HepG2 (cell line): ENCODE measurements around the gene KANK3. TPM values are rescaled to one million over a fixed set of nuclear protein-coding genes. Genes with fewer than 3 reads are reported as not detected.

Experiments
- ATF7 ChIP-seq, 2 experiments: fragments of 450-650 bp in 1 of 2; sonication (generic) in 1 of 2; formaldehyde crosslinking in 1 of 2; IDR thresholded peaks; 2 replicates each; pipeline versions ENCODE4 v1.4.0 to v1.6.1; 2016 to 2020; ENCODE audit warnings: antibody characterized with exemption in 1 of 2, mild to moderate bottlenecking in 1 of 2, missing genetic modification reagents in 1 of 2
- CREM ChIP-seq, 2 experiments: sonication (generic) in 1 of 2; formaldehyde crosslinking in 1 of 2; IDR thresholded peaks; 2 replicates each; pipeline versions ENCODE4 v1.4.0 to v1.6.1; 2016 to 2020; ENCODE audit warnings: antibody characterized with exemption in 1 of 2, mild to moderate bottlenecking in 1 of 2, missing genetic modification reagents in 1 of 2
- ERF ChIP-seq: IDR thresholded peaks from 2 replicates; pipeline ENCODE4 v1.6.1; 2018; ENCODE audit warnings: missing biosample characterization, missing genetic modification reagents
- FOXJ3 ChIP-seq: sonication (generic); formaldehyde crosslinking; IDR thresholded peaks from 2 replicates; pipeline ENCODE4 v1.4.0; 2020; ENCODE audit warnings: missing genetic modification reagents, mild to moderate bottlenecking, borderline replicate concordance
- HES4 ChIP-seq: sonication (generic); formaldehyde crosslinking; IDR thresholded peaks from 2 replicates; pipeline ENCODE4 v1.9.0; 2021; ENCODE audit warnings: mild to moderate bottlenecking, missing genetic modification reagents, borderline replicate concordance
- IRX3 ChIP-seq: sonication (generic); formaldehyde crosslinking; IDR thresholded peaks from 2 replicates; pipeline ENCODE4 v1.8.1; 2023; ENCODE audit warnings: mild to moderate bottlenecking, low read depth, missing genetic modification reagents, borderline replicate concordance
- LCORL ChIP-seq, 2 experiments: fragments of 450-650 bp in 1 of 2; sonication (generic) in 1 of 2; formaldehyde crosslinking in 1 of 2; IDR thresholded peaks; 2 replicates each; pipeline versions ENCODE4 v1.5.0 to v1.6.1; 2017 to 2020; ENCODE audit warnings: antibody characterized with exemption in 1 of 2, missing genetic modification reagents in 1 of 2
- MTA3 ChIP-seq: sonication (generic); formaldehyde crosslinking; IDR thresholded peaks from 2 replicates; pipeline ENCODE4 v1.4.0; 2020; ENCODE audit warnings: missing genetic modification reagents
- PAX8 ChIP-seq: sonication (generic); formaldehyde crosslinking; IDR thresholded peaks from 2 replicates; pipeline ENCODE4 v1.8.0; 2022; ENCODE audit warnings: mild to moderate bottlenecking, missing genetic modification reagents, borderline replicate concordance
- PLSCR1 ChIP-seq: sonication (generic); formaldehyde crosslinking; IDR thresholded peaks from 2 replicates; pipeline ENCODE4 v1.5.0; 2020; ENCODE audit warnings: missing genetic modification reagents, mild to moderate bottlenecking, borderline replicate concordance
- RFX1 ChIP-seq: fragments of 450-650 bp; IDR thresholded peaks from 2 replicates; pipeline ENCODE4 v1.6.1; 2017
- SIN3B ChIP-seq: fragments of 150-350 bp; IDR thresholded peaks from 2 replicates; pipeline ENCODE4 v1.6.1; 2014; ENCODE audit warnings: low read length
- TCF7L2 ChIP-seq: IDR thresholded peaks from 2 replicates; pipeline ENCODE4 v1.6.1; 2011; ENCODE audit warnings: mild to moderate bottlenecking, low read depth, low read length, moderate library complexity
- ZMAT3 ChIP-seq: sonication (generic); formaldehyde crosslinking; conservative IDR thresholded peaks from 2 replicates; pipeline ENCODE4 v1.7.0; 2021; ENCODE audit warnings: missing genetic modification reagents
- ZNF350 ChIP-seq: sonication (generic); formaldehyde crosslinking; IDR thresholded peaks from 2 replicates; pipeline ENCODE4 v1.4.0; 2020; ENCODE audit warnings: mild to moderate bottlenecking, low read depth, missing genetic modification reagents, borderline replicate concordance
- ZNF619 ChIP-seq: sonication (generic); formaldehyde crosslinking; IDR thresholded peaks from 2 replicates; pipeline ENCODE4 v1.4.0; 2020; ENCODE audit warnings: mild to moderate bottlenecking, missing genetic modification reagents
- ZNF703 ChIP-seq: sonication (generic); formaldehyde crosslinking; IDR thresholded peaks from 2 replicates; pipeline ENCODE4 v1.5.1; 2020; ENCODE audit warnings: missing genetic modification reagents, mild to moderate bottlenecking, moderate library complexity, borderline replicate concordance
- ZNF747 ChIP-seq: sonication (generic); formaldehyde crosslinking; IDR thresholded peaks from 2 replicates; pipeline ENCODE4 v1.8.1; 2023; ENCODE audit warnings: missing genetic modification reagents, mild to moderate bottlenecking, borderline replicate concordance
- ZNF878 ChIP-seq: sonication (generic); formaldehyde crosslinking; IDR thresholded peaks from 2 replicates; pipeline ENCODE4 v1.8.1; 2023; ENCODE audit warnings: mild to moderate bottlenecking, missing genetic modification reagents, moderate library complexity
- polyA plus RNA-seq, 8 experiments: library from polyadenylated mRNA; depleted of rRNA in 3 of 8; stranded (reverse) in 7 of 8; unstranded in 1 of 8; fragments of >200 nt; fragmentation: Illumina TruSeq in 4 of 8; extraction: Trizol in 4 of 8; gene quantifications; 2 replicates each; pipeline versions ENCODE4 v1.2.1 to v1.2.3, GENCODE V29; 2011 to 2016; ENCODE audit warnings: low read depth in 4 of 8, missing spikeins in 1 of 8, mixed read lengths in 1 of 8; ENCODE audit not compliant: insufficient read depth in 1 of 8
- total RNA-seq, 5 experiments: library from RNA; depleted of rRNA; stranded (reverse); fragments of >200 nt; fragmentation: Illumina TruSeq; extraction: Trizol; gene quantifications; 2 replicates each; pipeline ENCODE4 v1.2.3, GENCODE V29; 2016; ENCODE audit warnings: low read depth in 1 of 5
- TF ChIP-seq, protein P1 (sequence below): sonication (generic); formaldehyde crosslinking; IDR thresholded peaks from 2 replicates; pipeline ENCODE4 v1.4.0; 2020; ENCODE audit warnings: missing genetic modification reagents
- TF ChIP-seq, protein P2 (sequence below): sonication (generic); formaldehyde crosslinking; IDR thresholded peaks from 2 replicates; pipeline ENCODE4 v1.8.1; 2022; ENCODE audit warnings: low read depth, mild to moderate bottlenecking, missing genetic modification reagents

Gene KANK3
- total and polyA plus RNA-seq, 2 of the 13 experiments (the other 11 are each of a cell fraction or from before 2014, with no cell fraction given): 0.15 to 0.20 TPM

DNA sequence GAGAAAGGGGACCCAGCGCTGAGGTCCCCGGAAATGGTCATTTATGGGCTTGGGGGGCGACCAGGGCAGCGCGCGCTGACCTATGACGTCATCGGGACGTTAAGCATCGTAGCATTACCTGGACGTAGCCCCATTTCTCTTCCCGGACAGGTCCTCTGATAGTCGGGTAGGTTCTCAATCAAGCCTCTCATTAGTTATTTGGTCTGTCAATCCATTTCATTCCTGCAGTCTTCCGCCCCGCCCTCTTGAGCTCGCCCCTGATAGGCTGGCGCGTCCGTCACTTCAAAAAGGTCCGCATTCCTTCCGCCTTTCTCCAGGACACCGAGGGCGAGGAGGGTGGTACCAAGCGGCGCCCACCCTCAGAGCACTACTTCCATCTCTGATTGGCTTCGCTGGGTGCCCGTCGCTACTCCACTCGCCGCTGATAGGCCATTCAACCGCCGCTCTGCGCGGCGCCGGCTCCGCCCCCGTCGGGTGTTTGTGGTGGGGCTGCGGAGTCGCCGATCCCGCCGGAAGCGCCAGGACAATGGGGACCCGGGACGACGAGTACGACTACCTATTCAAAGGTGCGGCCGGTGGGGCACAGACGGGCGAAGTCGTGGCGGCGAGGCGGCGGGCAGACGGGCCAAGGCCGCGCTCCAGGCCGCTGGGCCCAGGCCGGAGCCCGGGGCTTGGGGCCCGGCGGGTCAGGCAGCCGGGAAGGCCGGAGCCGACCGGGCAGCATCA, 47.0 kb upstream of the KANK3 start, which contains the start of gene RAB11B (continued):
- TF ChIP-seq, protein P1, sequence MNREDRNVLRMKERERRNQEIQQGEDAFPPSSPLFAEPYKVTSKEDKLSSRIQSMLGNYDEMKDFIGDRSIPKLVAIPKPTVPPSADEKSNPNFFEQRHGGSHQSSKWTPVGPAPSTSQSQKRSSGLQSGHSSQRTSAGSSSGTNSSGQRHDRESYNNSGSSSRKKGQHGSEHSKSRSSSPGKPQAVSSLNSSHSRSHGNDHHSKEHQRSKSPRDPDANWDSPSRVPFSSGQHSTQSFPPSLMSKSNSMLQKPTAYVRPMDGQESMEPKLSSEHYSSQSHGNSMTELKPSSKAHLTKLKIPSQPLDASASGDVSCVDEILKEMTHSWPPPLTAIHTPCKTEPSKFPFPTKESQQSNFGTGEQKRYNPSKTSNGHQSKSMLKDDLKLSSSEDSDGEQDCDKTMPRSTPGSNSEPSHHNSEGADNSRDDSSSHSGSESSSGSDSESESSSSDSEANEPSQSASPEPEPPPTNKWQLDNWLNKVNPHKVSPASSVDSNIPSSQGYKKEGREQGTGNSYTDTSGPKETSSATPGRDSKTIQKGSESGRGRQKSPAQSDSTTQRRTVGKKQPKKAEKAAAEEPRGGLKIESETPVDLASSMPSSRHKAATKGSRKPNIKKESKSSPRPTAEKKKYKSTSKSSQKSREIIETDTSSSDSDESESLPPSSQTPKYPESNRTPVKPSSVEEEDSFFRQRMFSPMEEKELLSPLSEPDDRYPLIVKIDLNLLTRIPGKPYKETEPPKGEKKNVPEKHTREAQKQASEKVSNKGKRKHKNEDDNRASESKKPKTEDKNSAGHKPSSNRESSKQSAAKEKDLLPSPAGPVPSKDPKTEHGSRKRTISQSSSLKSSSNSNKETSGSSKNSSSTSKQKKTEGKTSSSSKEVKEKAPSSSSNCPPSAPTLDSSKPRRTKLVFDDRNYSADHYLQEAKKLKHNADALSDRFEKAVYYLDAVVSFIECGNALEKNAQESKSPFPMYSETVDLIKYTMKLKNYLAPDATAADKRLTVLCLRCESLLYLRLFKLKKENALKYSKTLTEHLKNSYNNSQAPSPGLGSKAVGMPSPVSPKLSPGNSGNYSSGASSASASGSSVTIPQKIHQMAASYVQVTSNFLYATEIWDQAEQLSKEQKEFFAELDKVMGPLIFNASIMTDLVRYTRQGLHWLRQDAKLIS (CRISPR knock-in tag): no peak
- no peak for TF ChIP-seq SIN3B
- no peak for TF ChIP-seq TCF7L2
- TF ChIP-seq ZNF703: no peak
- TF ChIP-seq PLSCR1: no peak
- no peak for TF ChIP-seq MTA3 (CRISPR knock-in tag)
- TF ChIP-seq ZNF878 (CRISPR knock-in tag): no peak
- no peak for TF ChIP-seq ZNF350 (CRISPR knock-in tag)
- TF ChIP-seq LCORL (IDR thresholded peaks at IDR 0.05): no peak
- TF ChIP-seq LCORL (CRISPR knock-in tag; IDR thresholded peaks at IDR 0.05): no peak
- TF ChIP-seq PAX8 (CRISPR knock-in tag): peak; percentile 89; the same call in 1 of the 2 replicates
- peak; percentile 85; the same call in 1 of the 2 replicates for TF ChIP-seq HES4
- TF ChIP-seq ERF (CRISPR knock-in tag): no peak; the same call in 1 of the 2 replicates
- 0 out of 2 replicates have a peak, but pooled peaks have one; percentile 16 for TF ChIP-seq FOXJ3 (CRISPR knock-in tag)
- TF ChIP-seq CREM (IDR thresholded peaks at IDR 0.05): peak; percentile 97
- peak; percentile 57; the same call in 1 of the 2 replicates for TF ChIP-seq CREM (CRISPR knock-in tag; IDR thresholded peaks at IDR 0.05)
- peak; percentile 69; the same call in 1 of the 2 replicates for TF ChIP-seq ZNF747 (CRISPR knock-in tag)
- peak; percentile 100 for TF ChIP-seq ATF7 (IDR thresholded peaks at IDR 0.05)
- TF ChIP-seq ATF7 (CRISPR knock-in tag; IDR thresholded peaks at IDR 0.05): peak; percentile 97
- 0 out of 2 replicates have a peak, but pooled peaks have one; percentile 56 for TF ChIP-seq ZNF619 (CRISPR knock-in tag)
- TF ChIP-seq IRX3 (CRISPR knock-in tag): no peak
- TF ChIP-seq RFX1: no peak
- no peak for TF ChIP-seq ZMAT3 (CRISPR knock-in tag)
- TF ChIP-seq, protein P2, sequence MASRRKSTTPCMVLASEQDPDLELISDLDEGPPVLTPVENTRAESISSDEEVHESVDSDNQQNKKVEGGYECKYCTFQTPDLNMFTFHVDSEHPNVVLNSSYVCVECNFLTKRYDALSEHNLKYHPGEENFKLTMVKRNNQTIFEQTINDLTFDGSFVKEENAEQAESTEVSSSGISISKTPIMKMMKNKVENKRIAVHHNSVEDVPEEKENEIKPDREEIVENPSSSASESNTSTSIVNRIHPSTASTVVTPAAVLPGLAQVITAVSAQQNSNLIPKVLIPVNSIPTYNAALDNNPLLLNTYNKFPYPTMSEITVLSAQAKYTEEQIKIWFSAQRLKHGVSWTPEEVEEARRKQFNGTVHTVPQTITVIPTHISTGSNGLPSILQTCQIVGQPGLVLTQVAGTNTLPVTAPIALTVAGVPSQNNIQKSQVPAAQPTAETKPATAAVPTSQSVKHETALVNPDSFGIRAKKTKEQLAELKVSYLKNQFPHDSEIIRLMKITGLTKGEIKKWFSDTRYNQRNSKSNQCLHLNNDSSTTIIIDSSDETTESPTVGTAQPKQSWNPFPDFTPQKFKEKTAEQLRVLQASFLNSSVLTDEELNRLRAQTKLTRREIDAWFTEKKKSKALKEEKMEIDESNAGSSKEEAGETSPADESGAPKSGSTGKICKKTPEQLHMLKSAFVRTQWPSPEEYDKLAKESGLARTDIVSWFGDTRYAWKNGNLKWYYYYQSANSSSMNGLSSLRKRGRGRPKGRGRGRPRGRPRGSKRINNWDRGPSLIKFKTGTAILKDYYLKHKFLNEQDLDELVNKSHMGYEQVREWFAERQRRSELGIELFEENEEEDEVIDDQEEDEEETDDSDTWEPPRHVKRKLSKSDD: peak; percentile 95
